Measurements from ENCODE around the gene CLEC7A. TPM values are rescaled to one million over a fixed set of nuclear protein-coding genes. Genes with fewer than 3 reads are reported as not detected.

CLEC7A gene
- 1 to 10 TPM; 3.4 to 4.6 TPM for total RNA-seq

DNA sequence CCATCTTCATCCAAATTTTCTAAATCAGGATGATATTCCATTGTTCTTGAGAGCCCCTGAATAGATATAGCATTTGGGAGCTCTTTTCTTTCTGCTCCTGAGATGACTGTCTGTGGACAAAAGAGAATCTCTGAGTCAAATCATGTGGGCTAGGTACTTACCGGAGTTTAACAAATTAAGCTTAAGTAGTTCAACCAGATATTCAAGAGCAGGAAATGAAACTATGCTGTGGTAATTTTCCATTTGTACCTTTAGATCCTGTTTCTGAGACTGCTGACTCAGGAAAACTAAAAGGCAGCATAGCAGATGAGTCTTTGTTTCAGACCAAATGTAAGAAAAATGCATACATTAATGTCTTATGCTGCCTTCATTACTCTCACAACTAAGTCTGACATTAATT, at the start of gene CLEC7A:
CLEC7A (minus strand) TSS at position 158 of the 400 bp plus-strand sequence; CDS start at position 41, 117 bp downstream.
- DNase-seq (ENCODE audit: low spot score), result no peak
- Histone ChIP-seq H3K27me3 (replicated peaks; ENCODE audit: insufficient read depth) (no peaks in the 10 kb centered on the region), H3K36me3 (no peaks in the 10 kb centered on the region), H3K4me3 (no peak within 1 kb of the TSS), H3K27ac (no peak within 1 kb of the TSS), H3K4me1 (replicated peaks) (no peaks in the 10 kb centered on the region), H3K9me3 (no peaks in the 10 kb centered on the region)
- intact Hi-C loops (cut with DNase I), result loop anchor here (10.0 kb wide), 2 partner anchors 95 to 385 kb away; partner anchors contain the start of gene CLEC9A
- 42% methylated on average over 1 of the region's 1 CpG for WGBS
- TF ChIP-seq POLR2AphosphoS5 (IDR thresholded peaks at IDR 0.05), result no peak
- no peak for TF ChIP-seq POLR2A (IDR thresholded peaks at IDR 0.05)

DNA sequence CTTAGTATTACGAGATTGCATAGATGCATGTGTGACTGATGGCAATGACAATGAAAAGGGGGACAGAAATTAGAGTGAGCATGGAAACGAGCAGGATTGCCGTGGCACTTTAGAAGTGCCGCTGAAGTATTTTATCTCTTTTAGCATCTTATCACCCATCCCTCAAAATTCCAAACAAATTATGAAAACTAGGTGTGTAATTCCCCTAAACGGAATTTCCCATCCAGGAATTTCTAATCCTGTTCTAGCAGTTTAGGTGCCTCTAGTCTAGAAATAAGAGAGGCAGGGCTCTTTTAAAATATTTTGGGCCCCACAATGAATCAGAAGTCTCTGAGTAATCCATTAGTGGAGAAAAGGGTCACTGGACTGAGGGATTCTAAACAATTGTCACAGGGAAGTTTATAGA, 49.8 kb upstream of the CLEC7A start:
- Histone ChIP-seq H3K9me3 (no peaks in the 10 kb centered on the region), H3K4me3 (no peak overlapping the region), H3K27ac (no peak overlapping the region), H3K4me1 (replicated peaks) (no peaks in the 10 kb centered on the region), H3K36me3 (no peaks in the 10 kb centered on the region), H3K27me3 (replicated peaks; ENCODE audit: insufficient read depth) (no peaks in the 10 kb centered on the region)
- no peak for DNase-seq (ENCODE audit: low spot score)
- intact Hi-C loops (cut with DNase I), result no loop called here
- no peak for TF ChIP-seq POLR2A (IDR thresholded peaks at IDR 0.05)
- TF ChIP-seq POLR2AphosphoS5 (IDR thresholded peaks at IDR 0.05), result no peak
- TF ChIP-seq, protein P1, sequence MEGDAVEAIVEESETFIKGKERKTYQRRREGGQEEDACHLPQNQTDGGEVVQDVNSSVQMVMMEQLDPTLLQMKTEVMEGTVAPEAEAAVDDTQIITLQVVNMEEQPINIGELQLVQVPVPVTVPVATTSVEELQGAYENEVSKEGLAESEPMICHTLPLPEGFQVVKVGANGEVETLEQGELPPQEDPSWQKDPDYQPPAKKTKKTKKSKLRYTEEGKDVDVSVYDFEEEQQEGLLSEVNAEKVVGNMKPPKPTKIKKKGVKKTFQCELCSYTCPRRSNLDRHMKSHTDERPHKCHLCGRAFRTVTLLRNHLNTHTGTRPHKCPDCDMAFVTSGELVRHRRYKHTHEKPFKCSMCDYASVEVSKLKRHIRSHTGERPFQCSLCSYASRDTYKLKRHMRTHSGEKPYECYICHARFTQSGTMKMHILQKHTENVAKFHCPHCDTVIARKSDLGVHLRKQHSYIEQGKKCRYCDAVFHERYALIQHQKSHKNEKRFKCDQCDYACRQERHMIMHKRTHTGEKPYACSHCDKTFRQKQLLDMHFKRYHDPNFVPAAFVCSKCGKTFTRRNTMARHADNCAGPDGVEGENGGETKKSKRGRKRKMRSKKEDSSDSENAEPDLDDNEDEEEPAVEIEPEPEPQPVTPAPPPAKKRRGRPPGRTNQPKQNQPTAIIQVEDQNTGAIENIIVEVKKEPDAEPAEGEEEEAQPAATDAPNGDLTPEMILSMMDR (IDR thresholded peaks at IDR 0.05), result no peak
- 52% methylated on average over 5 of the region's 5 CpGs for whole genome bisulfite sequencing

DNA sequence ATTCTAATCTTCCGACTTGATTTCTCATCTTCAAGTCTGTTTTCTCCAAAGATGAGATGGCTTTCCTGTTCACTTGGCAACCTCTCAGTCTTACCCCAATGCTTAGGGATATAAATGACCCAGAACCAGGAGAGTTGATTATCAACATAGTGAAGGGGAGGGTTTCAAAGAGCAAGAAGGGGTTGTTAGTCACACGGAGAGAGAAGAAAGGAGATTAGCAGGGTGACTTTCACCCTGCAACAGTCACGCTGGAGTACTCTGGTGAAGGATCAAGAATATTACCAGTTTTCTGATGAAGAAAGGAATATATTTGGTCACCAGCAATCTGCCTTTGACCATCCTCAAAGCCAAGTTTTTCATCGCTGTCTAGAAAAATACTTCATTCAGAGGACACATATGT, 48.8 kb upstream of the CLEC7A start, which contains the start of gene TMEM52B:
TMEM52B (plus strand) TSS at position 212 of the 400 bp plus-strand sequence. CDS start 543 bp downstream, outside the sequence.
- Histone ChIP-seq H3K36me3 (no peaks in the 10 kb centered on the region), H3K27me3 (replicated peaks; ENCODE audit: insufficient read depth) (no peaks in the 10 kb centered on the region), H3K4me1 (replicated peaks) (no peaks in the 10 kb centered on the region), H3K27ac (no peak within 1 kb of the TSS), H3K4me3 (no peak within 1 kb of the TSS), H3K9me3 (no peaks in the 10 kb centered on the region)
- DNase-seq (ENCODE audit: low spot score), result no peak
- intact Hi-C loops (cut with DNase I), result no loop called here
- 74% methylated on average over 4 of the region's 4 CpGs for WGBS
- TF ChIP-seq, protein P1 (IDR thresholded peaks at IDR 0.05), result no peak
- no peak for TF ChIP-seq POLR2AphosphoS5 (IDR thresholded peaks at IDR 0.05)
- no peak for TF ChIP-seq POLR2A (IDR thresholded peaks at IDR 0.05)

DNA sequence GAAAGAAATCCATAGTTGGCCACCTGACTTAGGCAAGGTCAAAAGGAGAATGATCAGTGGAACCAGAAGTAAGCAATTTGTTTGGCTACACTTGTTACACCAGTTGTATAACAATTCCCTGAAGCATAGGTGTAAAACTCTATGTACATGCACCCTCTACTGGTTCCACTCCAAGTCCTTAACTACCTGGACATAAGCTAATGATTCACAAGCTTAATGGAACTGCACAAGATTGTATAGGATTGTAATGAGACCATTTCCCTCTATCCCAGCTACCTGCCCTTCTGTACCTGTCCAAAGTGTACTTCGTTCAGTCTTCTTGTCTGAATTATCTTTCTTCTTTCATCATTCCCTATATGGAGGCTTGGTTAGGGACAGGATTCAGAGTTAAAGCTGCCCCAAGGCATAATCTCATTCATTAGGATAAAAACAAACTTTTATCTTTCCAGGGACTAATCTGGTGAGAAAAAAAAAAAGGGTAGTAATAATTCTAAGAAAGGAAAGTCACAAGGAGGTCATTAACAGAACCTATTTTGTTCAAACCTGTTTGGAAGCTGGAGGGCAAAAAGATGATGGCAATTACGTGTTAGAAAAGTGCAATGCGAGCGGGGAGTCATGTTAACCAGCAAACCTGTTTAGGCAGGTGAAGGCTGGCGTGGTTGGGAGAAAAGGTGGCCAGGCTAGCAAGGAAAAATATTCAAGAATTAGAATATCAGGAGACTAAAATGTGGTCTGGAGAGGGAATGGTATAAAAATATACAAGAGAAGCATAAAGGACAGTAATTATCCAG, 46.0 kb upstream of the CLEC7A start:
- H3K27me3 ChIP-seq (replicated peaks; ENCODE audit: insufficient read depth), result no peaks in the 10 kb centered on the region
- no peak overlapping the region for H3K4me3 ChIP-seq
- no peaks in the 10 kb centered on the region for H3K36me3 ChIP-seq
- intact Hi-C loops (cut with DNase I), result no loop called here
- H3K4me1 ChIP-seq (replicated peaks), result no peaks in the 10 kb centered on the region
- peak; percentile 29 for DNase-seq (ENCODE audit: low spot score)
- H3K9me3 ChIP-seq, result no peaks in the 10 kb centered on the region
- WGBS, result 46% methylated on average over 5 of the region's 5 CpGs
- TF ChIP-seq POLR2A (IDR thresholded peaks at IDR 0.05), result no peak
- TF ChIP-seq, protein P1 (IDR thresholded peaks at IDR 0.05), result no peak
- no peak for TF ChIP-seq POLR2AphosphoS5 (IDR thresholded peaks at IDR 0.05)
- H3K27ac ChIP-seq, result no peak overlapping the region

DNA sequence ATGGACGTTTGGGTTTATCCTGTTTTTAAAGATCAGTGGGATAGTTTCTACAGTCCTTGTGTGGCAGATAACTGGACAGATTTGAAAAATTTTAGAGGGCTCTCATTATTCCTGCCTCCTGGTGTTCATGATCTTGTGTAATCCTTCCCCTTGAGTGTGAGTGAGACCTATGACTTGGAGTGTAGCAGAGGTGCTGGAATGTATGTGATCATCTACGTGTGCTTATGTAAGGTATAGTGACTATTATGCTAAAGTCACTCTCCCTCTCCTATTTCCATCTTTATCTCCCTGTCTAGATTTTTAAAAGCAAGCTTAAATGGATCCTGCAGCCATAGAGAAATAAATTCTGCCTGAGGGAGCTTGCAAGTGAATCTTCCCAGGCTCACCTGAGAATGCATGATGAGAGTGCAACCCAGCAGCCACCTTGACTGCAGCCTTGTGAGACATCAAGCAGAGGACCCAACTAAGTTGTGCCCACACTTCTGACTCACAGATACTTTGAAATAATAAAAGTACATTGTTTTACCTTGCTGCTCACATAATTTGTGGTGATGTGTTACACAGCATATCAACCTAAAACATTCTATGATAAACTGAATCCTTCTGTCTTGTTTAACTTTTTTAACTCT, 45.1 kb upstream of the CLEC7A start:
- no peaks in the 10 kb centered on the region for H3K36me3 ChIP-seq
- 86% methylated on average over 2 of the region's 2 CpGs for WGBS
- TF ChIP-seq POLR2A (IDR thresholded peaks at IDR 0.05), result no peak
- TF ChIP-seq, protein P1 (IDR thresholded peaks at IDR 0.05), result no peak
- TF ChIP-seq POLR2AphosphoS5 (IDR thresholded peaks at IDR 0.05), result no peak
- H3K27ac ChIP-seq, result no peak overlapping the region
- no peaks in the 10 kb centered on the region for H3K27me3 ChIP-seq (replicated peaks; ENCODE audit: insufficient read depth)
- no peaks in the 10 kb centered on the region for H3K9me3 ChIP-seq
- H3K4me3 ChIP-seq, result no peak overlapping the region
- intact Hi-C loops (cut with DNase I), result no loop called here
- H3K4me1 ChIP-seq (replicated peaks), result no peaks in the 10 kb centered on the region
- no peak for DNase-seq (ENCODE audit: low spot score)

All from prostate gland (tissue), 2 donors.